ENCODE data around the gene KMT5C.

Gene KMT5C

GRCh38 chr19:55362990-55363716 lies 23.5 kb downstream of the KMT5C start, which contains the start of gene GARIN5B:
GARIN5B (minus strand) TSS chr19:55363260; CDS start chr19:55363066, 194 bp downstream.
- no peak for TF ChIP-seq GATA2 (IDR thresholded peaks at IDR 0.05; ENCODE audit: low read depth, low read length)
- no peak for TF ChIP-seq GATA3 (IDR thresholded peaks at IDR 0.05; ENCODE audit: low read depth, low read length)

GRCh38 chr19:55365245-55365644 lies 25.6 kb downstream of the KMT5C start:
- TF ChIP-seq GATA2 (IDR thresholded peaks at IDR 0.05; ENCODE audit: low read depth, low read length) (no peak), GATA3 (IDR thresholded peaks at IDR 0.05; ENCODE audit: low read depth, low read length) (no peak)

GRCh38 chr19:55365964-55366363 lies 26.3 kb downstream of the KMT5C start:
- TF ChIP-seq GATA3 (IDR thresholded peaks at IDR 0.05; ENCODE audit: low read depth, low read length) (no peak), GATA2 (IDR thresholded peaks at IDR 0.05; ENCODE audit: low read depth, low read length) (no peak)

- TF ChIP-seq GATA2 (IDR thresholded peaks at IDR 0.05; ENCODE audit: low read depth, low read length) = no peak
- TF ChIP-seq GATA3 (IDR thresholded peaks at IDR 0.05; ENCODE audit: low read depth, low read length) = no peak
Measured at GRCh38 chr19:55366790-55367189, 27.1 kb downstream of the KMT5C start.

DNA sequence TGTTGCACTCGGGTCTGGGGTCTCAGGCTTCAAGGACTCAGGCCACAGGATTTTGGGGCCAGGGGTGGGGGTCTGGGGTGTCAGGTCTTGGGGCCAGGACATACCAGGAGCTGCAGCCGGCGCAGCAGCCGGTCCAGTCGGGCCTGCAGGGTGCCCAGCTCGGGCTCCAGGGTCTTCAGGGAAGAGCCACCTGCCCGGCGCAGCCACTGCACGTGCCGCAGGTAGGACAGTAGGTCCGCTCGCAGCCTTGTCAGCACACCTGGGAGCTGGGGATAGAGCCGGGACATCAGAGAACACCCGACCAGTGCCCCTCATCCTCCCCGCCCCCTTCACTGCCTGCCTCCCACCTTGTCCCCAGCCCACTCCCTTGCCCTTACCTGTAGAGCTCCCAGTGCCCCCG lies 28.4 kb downstream of the KMT5C start:
- no peak for TF ChIP-seq GATA3 (IDR thresholded peaks at IDR 0.05; ENCODE audit: low read depth, low read length)
- TF ChIP-seq GATA2 (IDR thresholded peaks at IDR 0.05; ENCODE audit: low read depth, low read length) = no peak

DNA sequence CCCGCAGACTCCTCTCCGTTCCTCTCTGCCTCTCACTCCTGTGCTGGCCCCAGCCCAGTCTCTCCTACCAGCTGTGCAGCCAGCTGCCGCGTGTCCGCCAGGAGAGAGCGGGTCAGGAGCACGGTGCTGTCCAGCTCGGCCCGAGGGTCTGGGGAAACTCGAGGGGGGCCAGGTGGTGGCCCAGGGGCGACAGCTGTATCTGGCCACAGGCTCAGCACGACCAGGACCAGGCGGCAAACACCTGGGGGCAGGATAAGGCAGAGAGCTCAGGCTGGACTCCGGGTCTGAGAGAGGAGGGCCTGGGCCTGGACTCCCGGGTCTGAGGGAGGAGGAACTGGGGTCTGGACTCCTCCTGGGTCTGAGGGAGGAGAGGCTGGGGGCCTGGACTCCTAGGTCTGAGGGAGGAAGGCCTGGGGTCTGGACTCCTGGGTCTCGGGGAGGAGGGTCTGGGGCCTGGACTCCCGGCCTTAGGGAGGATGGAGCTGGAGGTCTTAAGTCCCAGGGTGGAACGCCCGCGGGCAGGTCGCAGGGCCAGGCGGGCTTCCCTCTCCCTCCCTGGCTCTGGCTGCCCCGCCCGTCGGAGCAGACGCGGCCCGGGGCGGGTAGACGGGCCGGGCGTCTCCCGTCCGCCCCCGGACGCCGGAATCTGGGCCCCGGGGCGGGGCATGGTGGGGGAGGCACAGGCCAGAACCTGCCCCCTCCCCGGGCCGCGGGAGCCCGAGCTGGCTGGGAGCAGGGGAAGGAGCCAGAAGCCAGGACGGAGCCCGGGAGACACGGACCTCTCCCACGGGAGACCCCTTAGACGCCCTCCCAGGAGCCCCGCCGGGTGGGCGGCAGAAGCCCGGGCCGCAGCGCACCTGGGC lies 29.3 kb downstream of the KMT5C start:
- no peak for TF ChIP-seq GATA3 (IDR thresholded peaks at IDR 0.05; ENCODE audit: low read depth, low read length)
- TF ChIP-seq GATA2 (IDR thresholded peaks at IDR 0.05; ENCODE audit: low read depth, low read length) = no peak

- no peak for TF ChIP-seq GATA3 (IDR thresholded peaks at IDR 0.05; ENCODE audit: low read depth, low read length)
- no peak for TF ChIP-seq GATA2 (IDR thresholded peaks at IDR 0.05; ENCODE audit: low read depth, low read length)
Measured at GRCh38 chr19:55369653-55370304, 30.1 kb downstream of the KMT5C start.

- TF ChIP-seq GATA3 (IDR thresholded peaks at IDR 0.05; ENCODE audit: low read depth, low read length) (no peak), GATA2 (IDR thresholded peaks at IDR 0.05; ENCODE audit: low read depth, low read length) (no peak)
Measured at GRCh38 chr19:55370305-55370988, 30.8 kb downstream of the KMT5C start, which contains the start of gene IL11. IL11 (minus strand) TSS chr19:55370463; CDS start chr19:55370310, 153 bp downstream.

GRCh38 chr19:55372316-55373081 lies 32.8 kb downstream of the KMT5C start:
- TF ChIP-seq GATA2 (IDR thresholded peaks at IDR 0.05; ENCODE audit: low read depth, low read length) (no peak), GATA3 (IDR thresholded peaks at IDR 0.05; ENCODE audit: low read depth, low read length) (no peak)

GRCh38 chr19:55373306-55373992 lies 33.8 kb downstream of the KMT5C start:
- TF ChIP-seq GATA3 (IDR thresholded peaks at IDR 0.05; ENCODE audit: low read depth, low read length) = no peak
- TF ChIP-seq GATA2 (IDR thresholded peaks at IDR 0.05; ENCODE audit: low read depth, low read length) = no peak

GRCh38 chr19:55373993-55374757 lies 34.5 kb downstream of the KMT5C start:
- TF ChIP-seq GATA3 (IDR thresholded peaks at IDR 0.05; ENCODE audit: low read depth, low read length) (no peak), GATA2 (IDR thresholded peaks at IDR 0.05; ENCODE audit: low read depth, low read length) (no peak)

Data from SH-SY5Y (cell line).